Stimulated activated CD4-positive, alpha-beta T cell treated with anti-CD3 and anti-CD28 coated beads, Interleukin-2, amount 100 ng/mL, for 4 hours (primary cell): ENCODE data around the gene LOC128125822.
"Not testable (repeated sequence)": the region's sequence is repeated elsewhere in the genome, so short reads cannot be mapped to it uniquely, and the experiment has no call there.

Source experiments
- DNase-seq: peaks from one replicate; pipeline ENCODE4 v3.0.0-alpha.2; 2020; ENCODE audit warnings: low read depth

LOC128125822 gene

DNA sequence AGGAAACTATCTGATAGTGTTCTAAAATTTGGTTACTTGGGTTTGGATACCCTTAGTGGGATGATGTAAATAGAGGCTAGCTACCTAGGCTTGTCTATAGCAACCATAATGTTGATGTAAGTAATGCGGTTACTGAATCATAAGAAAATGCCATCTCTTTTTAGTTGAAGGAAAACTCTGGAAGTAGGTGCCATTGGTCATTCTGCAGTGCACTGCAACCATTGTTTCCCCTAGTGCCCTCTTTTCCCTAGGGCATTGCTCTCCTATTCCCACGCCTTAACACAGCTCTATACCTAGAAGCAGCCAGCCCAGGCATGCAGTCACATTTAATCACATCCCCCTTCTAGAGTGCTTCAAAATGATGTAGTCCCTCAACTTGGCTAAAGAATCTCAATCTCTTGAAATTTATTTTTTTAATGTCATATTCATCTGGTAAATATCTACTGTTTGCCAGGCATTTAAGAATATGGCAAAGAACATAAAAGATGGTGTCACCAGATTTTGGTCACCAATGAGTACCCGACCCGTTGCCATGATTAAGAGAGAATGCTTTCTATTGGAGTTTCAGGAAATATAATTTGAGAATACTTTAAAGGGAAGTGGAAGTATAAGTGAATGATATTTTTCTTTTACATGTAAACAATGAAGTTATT lies 10.4 kb downstream of the LOC128125822 start:
- DNase-seq, result no peak

DNA sequence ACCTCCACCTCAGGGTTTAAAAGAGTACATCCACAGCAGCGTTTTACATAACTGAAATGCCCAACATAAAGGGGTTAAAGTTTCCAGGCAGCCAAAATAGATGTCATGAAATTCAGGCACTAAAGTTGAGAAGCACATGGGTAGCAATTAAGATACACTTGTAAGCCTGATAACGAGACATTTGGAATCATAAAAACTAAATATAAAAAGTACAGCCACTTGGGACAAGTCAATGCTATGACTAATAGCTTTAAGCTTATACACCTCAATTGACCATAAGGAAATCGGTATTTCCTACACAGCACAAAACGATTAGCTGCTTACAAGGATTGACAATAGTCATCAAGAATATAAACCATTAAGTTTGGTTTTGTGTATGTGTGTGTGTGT lies 11.8 kb downstream of the LOC128125822 start:
- DNase-seq, result no peak

DNA sequence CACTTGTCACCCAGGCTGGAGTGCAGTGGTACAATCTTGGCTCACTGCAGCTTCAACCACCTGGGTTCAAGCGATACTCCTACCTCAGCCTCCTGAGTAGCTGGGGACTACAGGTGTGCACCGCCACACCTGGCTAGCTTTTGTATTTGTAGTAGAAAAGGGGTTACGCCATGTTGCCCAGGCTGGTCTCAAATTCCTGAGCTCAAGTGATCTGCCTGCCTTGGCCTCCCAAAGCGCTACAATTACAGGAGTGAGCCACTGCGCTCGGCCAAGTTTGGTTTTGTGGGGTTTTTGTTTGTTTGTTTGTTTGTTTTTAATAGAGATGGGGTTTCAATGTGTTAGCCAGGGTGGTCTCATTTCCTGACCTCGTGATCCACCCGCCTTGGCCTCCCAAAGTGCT lies 12.3 kb downstream of the LOC128125822 start:
- no peak for DNase-seq

DNA sequence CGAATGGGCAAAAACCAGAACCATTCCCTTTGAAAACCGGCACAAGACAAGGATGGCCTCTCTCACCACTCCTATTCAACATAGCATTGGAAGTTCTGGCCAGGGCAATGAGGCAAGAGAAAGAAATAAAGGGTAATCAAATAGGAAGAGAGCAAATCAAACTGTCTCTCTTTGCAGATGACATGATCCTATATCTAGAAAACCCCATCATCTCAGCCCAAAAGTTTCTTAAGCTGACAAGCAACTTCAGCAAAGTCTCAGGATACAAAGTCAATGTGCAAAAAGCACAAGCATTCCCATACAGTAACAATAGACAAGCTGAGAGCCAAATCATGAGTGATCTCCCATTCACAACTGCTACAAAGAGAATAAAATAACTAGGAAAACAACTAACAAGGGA lies 13.4 kb downstream of the LOC128125822 start:
- not testable (repeated sequence) for DNase-seq

DNA sequence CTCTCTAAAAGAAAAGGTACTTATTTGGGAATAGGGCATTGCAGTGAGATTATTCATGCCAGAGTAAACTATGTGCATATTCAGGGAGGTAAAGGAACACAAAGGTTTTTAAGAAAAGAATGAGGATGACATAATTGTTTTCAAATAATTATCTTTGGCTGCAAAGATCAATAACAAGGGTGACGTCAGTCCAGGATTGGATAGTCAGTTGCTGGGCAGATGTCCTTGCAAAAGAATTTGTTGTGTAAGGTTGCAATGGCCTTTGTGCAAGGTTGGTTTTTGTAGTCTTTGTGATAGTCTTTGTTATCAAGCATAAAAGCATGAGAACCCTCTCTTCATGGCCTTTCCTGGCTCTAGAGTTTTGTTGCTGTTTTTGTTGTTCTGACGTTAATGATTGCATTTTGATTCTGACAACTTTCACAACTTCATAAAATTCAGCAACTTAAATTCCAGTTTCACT lies 17.7 kb downstream of the LOC128125822 start:
- no peak for DNase-seq

- no peak for DNase-seq
Observed at GRCh38 chr6:63592886-63593285, 20.6 kb downstream of the LOC128125822 start.

DNA sequence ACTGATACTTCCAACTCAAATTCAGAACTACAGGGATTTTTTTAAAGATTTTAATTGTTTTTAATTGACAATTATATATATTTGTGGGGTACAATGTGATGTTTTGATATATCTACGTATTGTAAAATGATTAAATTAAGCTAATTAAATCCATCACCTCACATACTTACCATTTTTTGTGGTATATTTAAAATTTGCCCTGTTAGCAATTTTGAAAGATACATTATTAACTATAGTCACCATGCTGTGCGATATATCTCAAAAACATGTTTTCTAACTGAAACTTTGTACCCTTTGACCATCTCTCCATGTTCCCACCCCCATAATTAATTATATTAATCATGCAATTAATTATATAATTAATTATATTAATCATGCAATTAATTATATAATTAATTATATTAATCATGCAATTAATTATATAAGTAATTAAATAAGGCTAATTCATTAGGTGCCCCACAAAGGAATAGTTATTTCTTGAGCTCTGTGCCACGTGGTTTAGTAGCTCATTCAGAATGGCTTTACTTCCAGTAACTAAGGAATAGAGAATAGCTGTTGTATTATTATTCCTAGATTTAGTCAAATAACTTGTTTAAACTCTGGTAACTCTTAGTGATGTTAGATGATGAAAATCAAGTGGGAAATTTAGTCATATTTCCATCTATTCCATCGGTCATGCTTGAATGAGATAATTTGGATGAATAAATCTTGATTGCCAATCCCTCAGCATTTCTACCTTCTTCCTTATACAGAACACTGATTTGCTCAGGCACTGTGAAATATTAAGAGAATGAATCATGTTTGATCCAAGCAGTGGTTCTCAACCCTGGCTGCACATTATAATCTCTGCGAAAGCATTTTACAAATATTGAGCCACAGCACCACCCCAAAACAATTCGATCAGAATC lies 25.1 kb downstream of the LOC128125822 start:
- DNase-seq, result no peak

GRCh38 chr6:63598049-63599036 lies 26.1 kb downstream of the LOC128125822 start:
- DNase-seq, result peak; percentile 69

DNA sequence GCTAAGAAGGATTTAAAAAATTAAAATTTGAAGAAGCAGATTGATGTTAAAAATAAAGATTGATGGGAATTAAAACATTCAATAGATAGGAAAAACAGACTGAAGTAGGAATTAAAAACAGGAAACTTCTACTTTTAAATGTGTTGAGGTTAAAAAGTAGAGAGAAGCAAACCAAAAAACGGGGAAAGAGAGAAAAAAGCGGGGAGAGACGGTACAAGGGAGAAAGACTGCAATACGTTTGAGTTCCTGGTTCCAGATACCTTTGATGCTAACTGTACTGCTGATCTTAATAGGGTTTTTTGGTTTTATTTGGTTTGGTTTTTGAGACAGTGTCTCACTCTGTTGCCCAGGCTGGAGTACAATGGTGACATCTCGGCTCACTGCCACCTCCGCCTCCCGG lies 27.0 kb downstream of the LOC128125822 start:
- no peak for DNase-seq

GRCh38 chr6:63600136-63600535 lies 27.9 kb downstream of the LOC128125822 start:
- no peak for DNase-seq

DNA sequence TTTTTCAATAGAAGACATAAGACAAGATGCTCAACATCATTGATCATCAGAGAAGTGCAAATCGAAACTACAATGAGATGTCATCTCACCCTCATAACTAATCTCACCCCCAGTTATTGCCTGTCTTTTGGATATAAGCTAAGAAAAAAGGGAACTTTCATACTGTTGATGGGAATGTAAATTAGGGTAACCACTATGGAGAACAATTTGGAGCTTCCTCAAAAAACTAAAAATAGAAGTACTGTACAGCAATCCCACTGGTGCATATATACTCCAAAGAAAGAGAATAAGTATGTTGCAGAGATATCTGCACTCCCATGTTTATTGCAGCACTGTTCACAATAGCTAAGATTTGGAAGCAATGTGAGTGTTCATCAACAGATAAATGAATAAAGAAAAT lies 37.0 kb downstream of the LOC128125822 start:
- DNase-seq, result no peak

- no peak for DNase-seq
Observed at GRCh38 chr6:63610944-63611343, 38.7 kb downstream of the LOC128125822 start.

DNA sequence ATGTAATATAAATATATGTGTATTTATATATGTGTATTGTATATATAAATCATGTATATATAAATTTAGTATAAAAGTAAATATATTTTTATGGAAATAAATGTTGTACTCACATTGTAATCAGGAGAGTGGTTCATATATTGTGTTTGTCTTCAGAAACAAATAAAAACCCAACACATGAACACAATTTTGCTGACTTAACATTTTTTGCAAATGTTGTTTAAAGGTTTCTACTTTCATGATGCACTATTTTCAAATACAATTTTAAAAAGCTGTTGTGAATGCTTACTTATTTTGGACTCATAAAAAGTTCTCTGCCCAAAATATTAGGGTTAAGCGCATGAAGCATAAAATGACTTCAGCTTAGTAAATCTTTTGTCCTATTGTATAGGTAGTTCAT lies 39.3 kb downstream of the LOC128125822 start:
- DNase-seq, result no peak

- no peak for DNase-seq
Observed at GRCh38 chr6:63615590-63615989, 43.3 kb downstream of the LOC128125822 start.
